Measurements from ENCODE around the gene PRRT1B.
"Not testable (repeated sequence)": the region's sequence is repeated elsewhere in the genome, so short reads cannot be mapped to it uniquely, and the experiment has no call there.

Gene PRRT1B

GRCh38 chr9:131522257-131523085 lies 22.9 kb upstream of the PRRT1B start:
- DNase-seq (ENCODE audit: low spot score): no peak

- no peak for DNase-seq (ENCODE audit: low spot score)
Measured at GRCh38 chr9:131523086-131523388, 22.3 kb upstream of the PRRT1B start.

- DNase-seq (ENCODE audit: low spot score): no peak
Measured at GRCh38 chr9:131523451-131524435, 21.6 kb upstream of the PRRT1B start.

- no peak for DNase-seq (ENCODE audit: low spot score)
Measured at GRCh38 chr9:131524665-131525315, 20.5 kb upstream of the PRRT1B start.

- no peak for DNase-seq (ENCODE audit: low spot score)
Measured at GRCh38 chr9:131525643-131526565, 19.4 kb upstream of the PRRT1B start.

GRCh38 chr9:131528186-131528585 lies 17.1 kb upstream of the PRRT1B start:
- DNase-seq (ENCODE audit: low spot score): no peak

GRCh38 chr9:131528886-131529505 lies 16.3 kb upstream of the PRRT1B start:
- DNase-seq (ENCODE audit: low spot score): no peak

GRCh38 chr9:131529597-131530545 lies 15.5 kb upstream of the PRRT1B start:
- DNase-seq (ENCODE audit: low spot score): no peak

- DNase-seq (ENCODE audit: low spot score): peak; percentile 62
Measured at GRCh38 chr9:131530546-131530919, 14.8 kb upstream of the PRRT1B start.

- DNase-seq (ENCODE audit: low spot score): peak; percentile 92
Measured at GRCh38 chr9:131530920-131531832, 14.1 kb upstream of the PRRT1B start, which contains the start of gene UCK1. TSS of gene UCK1 (minus strand) at chr9:131531263. CDS start at chr9:131531174, 89 bp downstream.

- DNase-seq (ENCODE audit: low spot score): no peak
Measured at GRCh38 chr9:131534721-131535237, 10.5 kb upstream of the PRRT1B start.

GRCh38 chr9:131537946-131538345 lies 7.4 kb upstream of the PRRT1B start:
- DNase-seq (ENCODE audit: low spot score): no peak

- no peak for DNase-seq (ENCODE audit: low spot score)
Measured at GRCh38 chr9:131539223-131539923, 6.0 kb upstream of the PRRT1B start.

- DNase-seq (ENCODE audit: low spot score): no peak
Measured at GRCh38 chr9:131543141-131543540, 2.2 kb upstream of the PRRT1B start.

GRCh38 chr9:131545786-131546335 lies 538 bp downstream of the PRRT1B start:
- DNase-seq (ENCODE audit: low spot score): no peak

GRCh38 chr9:131546336-131547084 lies 1.2 kb downstream of the PRRT1B start:
- DNase-seq (ENCODE audit: low spot score): no peak

- DNase-seq (ENCODE audit: low spot score): not testable (repeated sequence)
Measured at GRCh38 chr9:131549186-131549585, 3.9 kb downstream of the PRRT1B start.

Measured in ecto neural progenitor cell (in vitro differentiated cells).